Measurements from ENCODE around the gene SGIP1. TPM values are rescaled to one million over a fixed set of nuclear protein-coding genes. Genes with fewer than 3 reads are reported as not detected.

The SGIP1 gene
- total RNA-seq, 2 donors from 2014 or later = 3.1 TPM; not detected in 1

DNA sequence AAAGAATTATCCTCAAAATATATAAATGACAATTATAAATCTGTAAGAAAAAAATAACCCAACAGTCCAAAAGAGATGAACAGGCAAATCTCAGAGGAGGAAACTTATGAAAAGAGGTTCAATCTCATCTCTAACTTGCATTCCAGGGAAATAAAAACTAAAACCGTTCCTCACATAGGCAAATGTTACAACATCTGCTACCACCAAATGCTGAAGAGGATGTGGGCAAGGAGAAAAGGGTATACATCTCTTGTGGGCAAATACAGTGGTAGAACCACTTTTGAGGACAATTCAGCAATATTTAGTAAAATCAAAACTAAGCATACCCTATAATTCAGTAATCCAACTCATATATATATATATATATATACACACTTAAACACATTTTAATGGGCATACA lies 33.7 kb upstream of the SGIP1 start:
- H3K36me3 ChIP-seq (replicated peaks in 1 of 2; ENCODE audit: insufficient read depth in 1 of 2, low read depth in 2 of 2) = no peaks in the 10 kb centered on the region
- 64 to 75% methylated on average over 1 of the region's 1 CpG for WGBS, 2 donors
- H3K4me1 ChIP-seq = no peaks in the 10 kb centered on the region
- TF ChIP-seq POLR2A (IDR thresholded peaks at IDR 0.05) = no peak
- TF ChIP-seq, protein P1, sequence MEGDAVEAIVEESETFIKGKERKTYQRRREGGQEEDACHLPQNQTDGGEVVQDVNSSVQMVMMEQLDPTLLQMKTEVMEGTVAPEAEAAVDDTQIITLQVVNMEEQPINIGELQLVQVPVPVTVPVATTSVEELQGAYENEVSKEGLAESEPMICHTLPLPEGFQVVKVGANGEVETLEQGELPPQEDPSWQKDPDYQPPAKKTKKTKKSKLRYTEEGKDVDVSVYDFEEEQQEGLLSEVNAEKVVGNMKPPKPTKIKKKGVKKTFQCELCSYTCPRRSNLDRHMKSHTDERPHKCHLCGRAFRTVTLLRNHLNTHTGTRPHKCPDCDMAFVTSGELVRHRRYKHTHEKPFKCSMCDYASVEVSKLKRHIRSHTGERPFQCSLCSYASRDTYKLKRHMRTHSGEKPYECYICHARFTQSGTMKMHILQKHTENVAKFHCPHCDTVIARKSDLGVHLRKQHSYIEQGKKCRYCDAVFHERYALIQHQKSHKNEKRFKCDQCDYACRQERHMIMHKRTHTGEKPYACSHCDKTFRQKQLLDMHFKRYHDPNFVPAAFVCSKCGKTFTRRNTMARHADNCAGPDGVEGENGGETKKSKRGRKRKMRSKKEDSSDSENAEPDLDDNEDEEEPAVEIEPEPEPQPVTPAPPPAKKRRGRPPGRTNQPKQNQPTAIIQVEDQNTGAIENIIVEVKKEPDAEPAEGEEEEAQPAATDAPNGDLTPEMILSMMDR (IDR thresholded peaks at IDR 0.05) = no peak
- no peak overlapping the region for H3K4me3 ChIP-seq
- ATAC-seq (no peak), DNase-seq (no peak)
- no peak overlapping the region for H3K27ac ChIP-seq
- intact Hi-C loops (cut with DNase I) = no loop called here
- H3K27me3 ChIP-seq = no peaks in the 10 kb centered on the region
- no peaks in the 10 kb centered on the region for H3K9me3 ChIP-seq

DNA sequence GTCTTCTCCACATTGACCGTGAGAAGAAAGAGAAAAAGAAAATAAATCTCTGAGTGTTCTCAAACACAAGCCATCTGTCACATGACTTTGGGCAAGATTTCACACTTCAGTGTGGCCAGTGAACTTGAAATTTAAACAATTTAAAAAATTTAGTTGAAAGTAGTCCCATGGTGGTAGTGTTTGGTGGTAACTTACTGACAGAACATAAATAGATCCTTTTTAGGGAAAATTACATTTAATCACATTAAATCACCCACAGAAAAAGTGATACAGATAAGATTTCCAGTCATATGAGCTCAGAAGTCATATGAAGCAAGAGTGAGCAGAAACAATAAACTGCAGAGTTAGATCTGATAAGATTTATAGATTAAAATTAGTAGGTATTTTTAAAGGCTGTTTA lies 31.9 kb upstream of the SGIP1 start:
- ATAC-seq = no peak
- DNase-seq = no peak
- intact Hi-C loops (cut with DNase I) = no loop called here
- H3K27me3 ChIP-seq = no peaks in the 10 kb centered on the region
- no peak for TF ChIP-seq POLR2A (IDR thresholded peaks at IDR 0.05)
- TF ChIP-seq, protein P1 (IDR thresholded peaks at IDR 0.05) = no peak
- H3K4me3 ChIP-seq = no peak overlapping the region
- H3K27ac ChIP-seq = no peak overlapping the region
- 48 to 50% methylated on average over 1 of the region's 1 CpG for WGBS, 2 donors
- H3K9me3 ChIP-seq = no peaks in the 10 kb centered on the region
- H3K4me1 ChIP-seq = no peaks in the 10 kb centered on the region
- H3K36me3 ChIP-seq (replicated peaks in 1 of 2; ENCODE audit: insufficient read depth in 1 of 2, low read depth in 2 of 2) = no peaks in the 10 kb centered on the region

DNA sequence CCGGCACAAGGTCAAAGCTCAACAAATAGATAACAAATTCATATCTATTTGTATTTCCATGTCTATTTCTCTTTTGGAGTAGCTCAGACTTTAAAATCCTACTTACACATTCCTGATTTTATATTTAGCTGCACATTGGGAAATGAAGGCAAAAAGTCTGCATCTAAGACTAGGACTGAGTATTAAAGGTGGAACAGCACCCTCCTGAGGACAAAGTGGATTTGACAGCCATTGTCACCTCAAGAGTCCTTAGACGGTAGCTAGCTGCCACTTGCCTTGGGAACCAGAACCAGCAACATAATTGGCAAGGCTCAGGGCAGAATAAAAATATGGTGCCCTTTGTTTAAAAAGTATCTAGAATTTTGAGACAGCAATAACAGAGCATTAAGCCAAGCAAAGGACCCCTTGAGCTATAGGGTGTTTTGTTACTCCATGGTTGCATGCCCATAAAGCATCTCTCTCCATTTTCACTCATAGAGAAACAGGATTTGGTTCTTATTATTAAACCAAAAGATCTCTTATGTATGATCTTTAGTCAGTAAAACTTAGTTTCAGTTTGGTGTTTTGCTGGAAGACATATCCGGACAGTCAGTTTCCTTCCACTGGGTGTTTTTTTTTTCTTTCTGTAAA lies 30.0 kb upstream of the SGIP1 start:
- intact Hi-C loops (cut with DNase I) = no loop called here
- no peak overlapping the region for H3K4me3 ChIP-seq
- 27 to 40% methylated on average over 3 of the region's 3 CpGs for WGBS, 2 donors
- ATAC-seq (peak; percentile 59), DNase-seq (peak; percentile 18 to 37 (median 28))
- H3K27me3 ChIP-seq = no peaks in the 10 kb centered on the region
- H3K4me1 ChIP-seq = no peaks in the 10 kb centered on the region
- TF ChIP-seq, protein P1 (IDR thresholded peaks at IDR 0.05) = peak in 6 of 7 experiments; percentile 19 to 39 (median 28)
- TF ChIP-seq POLR2A (IDR thresholded peaks at IDR 0.05) = no peak
- H3K27ac ChIP-seq = no peak overlapping the region
- no peaks in the 10 kb centered on the region for H3K36me3 ChIP-seq (replicated peaks in 1 of 2; ENCODE audit: insufficient read depth in 1 of 2, low read depth in 2 of 2)
- no peaks in the 10 kb centered on the region for H3K9me3 ChIP-seq

DNA sequence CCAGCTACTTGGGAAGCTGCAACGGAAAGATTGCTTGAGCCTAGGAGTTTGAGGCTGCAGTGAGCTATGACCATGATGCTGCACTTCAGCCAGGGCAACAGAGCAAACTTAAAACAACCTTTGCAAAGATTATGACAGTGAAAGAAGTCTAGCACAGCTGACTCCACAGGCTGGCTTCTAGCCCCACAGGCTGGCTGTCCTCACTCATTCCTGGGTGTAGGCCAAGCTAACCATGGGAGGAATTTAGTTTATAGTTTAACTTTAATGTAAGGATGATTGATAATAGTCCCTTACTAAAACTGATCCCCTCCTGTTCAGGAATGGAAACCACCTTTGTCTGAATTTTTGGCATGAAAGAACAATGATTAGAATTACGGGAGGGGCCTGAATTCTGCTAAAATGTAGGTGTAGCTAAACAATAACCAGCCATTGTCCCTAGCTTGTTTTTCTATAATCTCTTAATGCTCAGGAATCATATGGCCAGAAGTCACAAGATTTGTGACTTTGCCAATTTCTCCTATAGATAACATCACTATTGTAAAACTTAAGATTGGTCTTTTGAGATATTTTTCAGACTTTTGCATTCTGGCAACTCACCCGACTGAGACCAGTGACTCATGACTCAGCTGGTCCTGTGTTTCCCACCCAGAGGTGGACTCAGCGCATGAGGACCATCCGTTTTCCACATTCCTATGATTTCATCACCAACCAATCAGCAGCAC lies 28.1 kb upstream of the SGIP1 start:
- no peak for TF ChIP-seq POLR2A (IDR thresholded peaks at IDR 0.05)
- TF ChIP-seq, protein P1 (IDR thresholded peaks at IDR 0.05) = no peak
- WGBS, 2 donors = 51 to 68% methylated on average over 5 of the region's 5 CpGs
- Histone ChIP-seq H3K9me3 (no peaks in the 10 kb centered on the region), H3K27me3 (no peaks in the 10 kb centered on the region), H3K4me3 (no peak overlapping the region), H3K4me1 (no peaks in the 10 kb centered on the region), H3K36me3 (replicated peaks in 1 of 2; ENCODE audit: insufficient read depth in 1 of 2, low read depth in 2 of 2) (no peaks in the 10 kb centered on the region), H3K27ac (no peak overlapping the region)
- intact Hi-C loops (cut with DNase I) = no loop called here
- DNase-seq (no peak), ATAC-seq (no peak)

DNA sequence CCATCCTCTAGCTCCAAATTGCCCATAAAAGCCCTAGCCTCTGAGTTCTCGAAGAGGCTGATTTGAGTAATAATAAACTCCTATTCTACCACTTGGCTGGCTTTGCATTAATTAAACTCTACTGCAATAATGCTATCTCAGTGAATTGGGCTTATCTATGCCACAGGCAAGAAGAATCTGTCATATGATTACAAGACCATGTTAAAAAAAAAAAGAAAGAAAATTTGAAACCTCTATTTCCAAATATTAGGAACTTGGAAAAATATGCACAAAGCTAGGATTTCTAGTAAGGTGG lies 27.6 kb upstream of the SGIP1 start:
- intact Hi-C loops (cut with DNase I) = no loop called here
- Histone ChIP-seq H3K4me3 (no peak overlapping the region), H3K27me3 (no peaks in the 10 kb centered on the region), H3K9me3 (no peaks in the 10 kb centered on the region), H3K36me3 (replicated peaks in 1 of 2; ENCODE audit: insufficient read depth in 1 of 2, low read depth in 2 of 2) (no peaks in the 10 kb centered on the region), H3K4me1 (no peaks in the 10 kb centered on the region), H3K27ac (no peak overlapping the region)
- TF ChIP-seq, protein P1 (IDR thresholded peaks at IDR 0.05) = no peak
- no peak for TF ChIP-seq POLR2A (IDR thresholded peaks at IDR 0.05)
- no peak for ATAC-seq
- 58 to 81% methylated on average over 1 of the region's 1 CpG for WGBS, 2 donors
- no peak for DNase-seq
